ENCODE measurements around the gene CRYGN.

Gene CRYGN

DNA sequence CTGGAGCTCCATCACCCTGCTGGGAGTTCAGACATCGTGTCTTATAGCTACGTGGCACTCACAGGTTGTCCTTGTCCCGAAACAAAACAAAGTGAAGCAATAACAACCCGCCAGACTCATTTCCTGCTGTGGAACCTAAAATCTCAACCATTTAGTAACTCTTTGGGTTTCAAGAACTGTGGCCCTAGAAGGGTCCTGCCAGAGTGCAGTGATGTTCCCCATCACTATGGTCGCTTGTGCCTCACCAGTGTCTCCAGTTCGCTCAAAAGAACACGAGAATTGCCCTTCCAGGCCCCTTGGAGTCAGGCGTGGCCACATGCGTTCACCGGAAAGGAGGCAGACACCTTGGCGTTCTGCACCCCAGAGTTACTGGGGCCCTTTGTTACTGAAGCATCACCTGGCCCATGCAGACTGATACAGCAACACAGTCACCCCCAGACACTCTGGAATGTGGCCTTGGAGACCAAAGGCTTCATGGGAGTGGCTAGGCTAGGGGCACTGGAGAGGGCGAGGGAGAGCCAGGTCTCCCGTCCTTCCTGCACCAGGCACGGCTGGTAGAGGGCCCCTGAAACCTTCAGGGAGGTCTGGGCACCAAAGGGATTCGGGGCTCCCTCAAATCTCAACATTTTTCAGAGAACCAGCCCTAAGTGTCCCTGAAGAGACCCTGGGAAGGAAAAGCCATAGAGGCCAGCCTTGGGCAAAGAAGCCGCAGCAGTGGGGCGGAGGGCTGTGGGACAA lies 908 bp downstream of the CRYGN start:
- DNase-seq (ENCODE audit: low spot score) = no peak

- no peak for DNase-seq (ENCODE audit: low spot score)
Observed at GRCh38 chr7:151437866-151438516, 1.9 kb downstream of the CRYGN start.

DNA sequence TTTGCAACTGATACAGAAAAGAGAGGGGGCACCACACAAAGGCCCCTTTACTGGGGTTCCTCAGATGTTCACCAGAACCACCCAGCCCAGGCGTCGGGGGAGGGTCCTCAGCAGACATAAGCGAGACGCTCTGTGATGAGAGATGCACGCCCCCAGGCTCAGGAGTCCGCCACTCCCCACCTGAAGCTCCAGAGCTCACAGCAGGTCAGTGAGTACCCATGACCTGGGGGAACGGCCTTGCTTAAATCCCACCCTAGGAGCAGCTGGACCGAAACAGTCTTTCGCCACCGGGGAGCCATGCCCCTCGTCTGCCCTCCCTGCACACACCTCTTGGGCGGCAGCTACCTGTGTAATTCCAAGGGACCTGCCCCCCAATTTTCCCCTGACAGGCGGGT lies 2.8 kb downstream of the CRYGN start:
- no peak for DNase-seq (ENCODE audit: low spot score)

DNA sequence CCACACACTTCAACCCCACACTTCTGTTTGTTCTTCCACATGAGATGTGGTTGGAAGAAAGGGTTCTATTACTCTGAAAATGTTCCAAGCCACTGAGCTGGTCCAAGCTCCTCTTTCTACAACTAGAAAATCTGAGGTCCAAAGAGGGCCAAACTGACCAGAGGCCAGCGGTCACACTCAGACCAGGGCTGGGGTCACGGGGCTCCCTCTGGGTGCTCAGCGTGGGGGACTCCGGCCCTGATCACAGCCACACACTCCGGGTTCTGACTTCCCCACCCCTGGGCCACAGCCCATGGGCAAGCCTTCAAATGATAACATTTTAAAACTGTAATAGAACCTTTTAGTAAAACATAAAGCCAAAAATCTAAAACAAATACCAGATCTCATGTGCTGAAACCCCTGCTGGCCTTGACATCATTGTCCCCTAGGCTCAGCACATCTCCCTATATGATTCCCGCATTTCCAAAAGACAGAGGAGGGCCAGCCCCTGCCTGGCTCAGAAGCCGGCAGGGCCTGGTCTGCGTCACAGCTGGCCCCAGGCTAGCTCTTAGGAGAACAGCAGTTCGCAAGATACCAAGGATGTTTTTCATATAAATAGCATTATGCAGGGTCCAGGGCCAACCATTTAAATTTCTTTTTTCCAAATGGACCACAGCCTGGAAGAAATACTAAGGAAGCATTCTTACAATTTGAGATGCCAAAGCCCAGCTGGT lies 3.3 kb downstream of the CRYGN start:
- no peak for DNase-seq (ENCODE audit: low spot score)

- DNase-seq (ENCODE audit: low spot score) = no peak
Observed at GRCh38 chr7:151435971-151436370, 4.0 kb downstream of the CRYGN start.

- DNase-seq (ENCODE audit: low spot score) = no peak
Observed at GRCh38 chr7:151435103-151435916, 4.6 kb downstream of the CRYGN start.

- DNase-seq (ENCODE audit: low spot score) = no peak
Observed at GRCh38 chr7:151434549-151434948, 5.4 kb downstream of the CRYGN start.

DNA sequence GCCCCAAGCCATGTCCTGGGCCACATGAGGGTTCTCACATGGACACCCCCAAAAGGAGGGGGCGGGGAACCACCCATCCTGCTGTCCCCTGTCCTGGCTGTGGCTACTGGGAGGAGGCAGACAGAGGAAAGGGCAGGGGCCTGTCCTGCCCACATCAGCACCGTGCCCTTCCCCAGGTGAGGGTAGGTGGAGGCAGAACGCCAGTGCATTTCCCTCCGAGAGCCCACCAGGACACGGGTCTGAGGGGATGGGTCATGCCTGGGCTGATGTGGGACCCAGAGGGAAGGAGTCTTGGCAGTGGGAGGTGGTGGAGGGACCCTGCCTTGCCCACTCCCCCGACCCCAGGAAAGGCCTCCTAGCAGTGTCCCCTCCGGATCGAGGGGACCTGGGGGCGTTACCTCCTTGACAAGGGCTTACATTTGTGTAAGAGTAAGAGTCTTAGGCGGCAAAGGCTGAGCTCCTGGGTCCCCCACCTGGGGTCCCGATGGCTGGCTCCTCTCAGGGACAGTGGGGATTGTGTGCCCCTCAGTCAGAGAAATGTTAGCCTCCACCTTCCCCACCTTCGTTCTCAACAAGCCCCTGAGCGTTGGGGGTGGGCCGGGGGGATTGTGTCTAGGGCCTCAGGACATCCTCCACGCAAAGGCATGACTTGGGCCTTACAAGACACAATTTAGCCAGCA lies 6.1 kb downstream of the CRYGN start:
- no peak for DNase-seq (ENCODE audit: low spot score)

- no peak for DNase-seq (ENCODE audit: low spot score)
Observed at GRCh38 chr7:151432658-151433521, 7.1 kb downstream of the CRYGN start.

DNA sequence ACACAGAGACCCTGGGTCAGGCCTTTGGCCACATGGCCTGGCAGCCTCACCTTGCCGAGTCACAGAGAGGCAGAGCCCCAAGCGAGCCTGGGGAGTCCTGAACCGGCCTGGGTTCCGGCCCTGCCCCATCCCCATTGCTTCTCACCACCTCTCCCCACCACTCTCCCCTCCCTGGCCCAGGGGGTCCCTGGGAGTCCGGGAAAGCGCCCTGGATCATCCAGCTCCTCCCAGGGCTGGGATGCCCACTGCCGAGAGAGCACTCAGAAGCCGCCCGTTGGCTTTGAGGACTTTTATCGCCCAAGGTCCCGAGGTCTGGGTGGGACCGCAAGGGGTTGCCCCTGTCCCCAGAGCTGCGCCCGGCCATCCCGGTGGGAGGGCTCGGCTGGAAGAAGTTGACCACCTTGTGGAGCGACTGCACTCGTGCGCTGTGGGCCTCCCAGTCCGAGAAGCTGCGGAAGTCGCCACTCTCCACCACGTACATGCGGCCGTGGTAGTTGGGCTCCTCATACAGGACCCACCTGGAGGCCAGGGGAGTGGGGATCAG lies 8.1 kb downstream of the CRYGN start:
- DNase-seq (ENCODE audit: low spot score) = no peak

DNA sequence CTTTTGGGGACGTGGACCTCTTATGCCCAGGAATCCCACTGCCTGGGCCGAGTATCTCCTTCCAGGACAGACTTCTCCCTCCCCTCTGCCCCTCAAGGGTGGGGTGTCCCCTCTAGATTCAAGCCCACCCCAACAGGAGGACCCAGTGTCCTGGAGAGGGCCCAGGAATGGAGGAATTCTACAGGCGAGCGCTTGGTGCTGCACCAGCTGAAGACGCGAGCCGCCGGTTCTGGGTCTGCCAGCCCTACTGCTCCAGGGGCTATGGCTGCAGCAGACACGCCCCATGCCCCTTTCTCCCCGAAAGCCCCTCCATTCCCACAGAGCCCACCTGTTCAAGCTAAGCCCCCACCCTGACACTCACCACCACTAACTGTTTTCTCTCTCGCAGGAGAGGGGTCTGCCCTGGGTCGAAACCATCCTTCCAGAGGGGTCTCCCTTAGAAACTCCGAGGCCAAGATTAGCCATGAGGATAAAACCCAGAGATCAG lies 8.6 kb downstream of the CRYGN start:
- DNase-seq (ENCODE audit: low spot score) = no peak

DNA sequence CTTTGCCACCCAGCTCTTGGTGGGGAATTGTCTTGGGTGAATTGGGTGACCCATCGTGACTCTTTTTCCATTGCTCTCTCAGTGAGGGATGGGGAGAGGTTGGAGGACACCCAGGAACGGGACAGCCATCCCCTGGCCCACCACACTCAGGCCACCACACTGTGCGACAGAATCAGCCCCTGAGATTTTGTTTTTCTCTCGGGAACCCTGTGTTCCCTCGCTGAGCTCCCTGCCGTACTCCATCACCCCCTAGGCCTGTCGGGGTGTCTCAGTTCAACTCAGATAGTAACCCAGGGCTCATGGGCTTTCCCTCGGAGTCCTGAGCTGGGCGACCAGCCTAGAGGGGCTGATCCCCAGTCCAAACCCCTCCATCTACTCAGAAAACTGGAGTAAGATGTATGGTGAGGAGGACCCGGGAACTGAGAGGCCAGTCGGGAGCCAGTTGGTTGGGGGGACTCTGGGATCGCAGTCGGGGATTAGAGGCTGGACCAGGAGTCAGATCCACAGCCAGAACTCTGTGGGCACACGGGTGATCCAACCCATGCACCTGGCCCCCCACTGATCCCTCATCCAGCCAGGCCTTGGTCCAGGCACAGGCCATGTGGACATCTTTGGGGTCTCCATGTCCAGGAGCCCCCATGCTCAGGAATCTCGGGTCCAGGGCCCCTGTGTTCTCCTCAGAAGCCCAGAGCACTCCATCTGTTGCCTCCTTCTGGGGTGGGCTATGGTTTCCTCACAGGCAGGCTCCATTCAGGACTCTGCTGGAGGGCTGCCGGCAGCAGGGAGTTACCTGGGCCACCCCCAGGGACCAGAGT lies 9.3 kb downstream of the CRYGN start:
- no peak for DNase-seq (ENCODE audit: low spot score)

DNA sequence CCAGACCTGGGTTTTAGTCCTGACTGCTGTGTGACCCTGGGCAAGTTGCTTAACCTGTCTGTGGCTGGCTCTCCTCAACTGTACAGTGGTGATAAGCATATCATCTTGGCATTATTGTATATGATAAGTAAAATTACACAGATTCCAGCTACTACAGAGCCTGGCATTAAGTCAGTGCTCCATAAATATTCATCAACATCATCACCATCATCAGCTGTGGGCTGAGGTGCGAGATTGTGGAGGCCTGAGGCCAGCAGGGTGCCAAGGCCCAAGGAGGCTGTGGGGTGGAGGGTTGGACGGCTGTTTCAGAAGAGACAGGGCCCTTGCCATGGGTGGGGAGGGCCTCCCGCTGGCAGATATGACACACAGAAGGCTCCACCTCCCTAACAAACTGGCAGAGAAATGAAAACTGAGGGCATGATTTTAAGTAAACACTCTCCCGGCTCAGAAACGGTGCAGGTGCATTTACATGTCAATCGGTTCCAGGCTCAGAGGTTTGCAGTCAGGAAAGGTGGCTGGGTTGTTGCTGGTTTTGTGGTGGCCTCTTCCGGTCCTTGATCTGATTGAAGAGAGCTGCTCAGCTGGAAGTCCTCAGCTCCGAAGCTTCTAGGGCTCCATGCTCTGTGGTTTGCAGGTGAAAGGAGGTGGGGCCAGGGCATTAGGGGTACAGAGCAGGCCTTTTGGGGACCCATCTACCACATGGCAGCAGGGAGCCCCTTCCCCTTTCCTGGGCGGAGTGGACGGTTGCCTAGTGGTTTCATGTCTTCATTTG lies 10.2 kb downstream of the CRYGN start:
- DNase-seq (ENCODE audit: low spot score) = no peak

DNA sequence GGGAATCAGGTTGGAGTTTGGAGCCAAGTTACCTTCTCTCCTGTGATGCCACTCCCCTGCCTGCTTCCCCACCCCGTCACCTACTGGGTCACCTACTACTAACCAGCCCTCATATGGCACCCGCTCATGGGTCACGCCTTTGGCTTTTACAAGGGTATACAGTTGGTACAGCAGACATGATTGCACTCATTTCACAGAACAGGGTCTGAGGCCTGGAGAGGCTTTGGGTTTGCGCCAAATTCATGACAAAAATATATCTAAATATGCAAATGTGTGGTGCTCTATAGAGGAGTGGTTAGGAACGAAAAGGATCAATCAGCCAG lies 10.7 kb downstream of the CRYGN start:
- no peak for DNase-seq (ENCODE audit: low spot score)

DNA sequence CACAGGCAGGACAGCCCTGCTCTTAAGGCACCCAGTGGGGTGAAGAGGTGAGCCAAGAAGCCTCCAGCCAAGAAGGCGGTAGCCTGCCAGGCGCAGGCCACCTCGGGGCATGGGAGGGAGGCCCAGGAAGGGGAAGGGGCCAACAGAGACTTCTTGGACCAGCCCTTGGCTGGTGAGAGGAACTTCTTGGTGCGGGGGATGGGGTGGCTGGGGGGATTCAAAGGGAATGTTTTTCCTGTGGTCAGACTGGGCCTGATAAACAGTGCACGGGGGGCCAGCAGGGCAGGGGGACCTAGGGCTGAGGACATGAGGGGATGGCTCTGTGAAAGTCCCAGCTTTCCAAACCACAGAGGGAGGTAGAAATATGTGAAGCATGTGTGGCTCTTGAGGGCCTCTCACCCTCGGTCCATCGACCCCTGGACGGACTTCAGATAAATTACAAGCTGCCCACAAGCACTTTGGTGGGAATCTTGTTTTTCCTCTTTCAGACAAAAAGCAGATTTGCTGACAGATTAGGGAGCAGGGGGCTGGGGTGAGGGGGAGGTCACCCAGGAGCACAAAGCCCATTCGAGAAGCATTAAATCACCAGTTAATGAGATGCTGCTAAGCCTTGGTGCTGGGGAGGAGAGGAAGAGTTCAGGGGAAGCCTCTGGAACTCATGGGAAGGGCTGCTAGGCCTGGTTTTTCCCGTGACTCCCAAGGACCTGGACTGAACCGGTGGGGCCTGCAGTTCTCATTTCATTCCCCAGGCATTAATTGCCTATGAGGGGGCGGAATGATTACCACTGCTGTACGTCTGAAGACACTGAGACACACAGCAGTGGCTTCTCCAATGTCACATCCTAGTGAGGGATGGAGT lies 11.3 kb downstream of the CRYGN start:
- peak; percentile 48 for DNase-seq (ENCODE audit: low spot score)

- no peak for DNase-seq (ENCODE audit: low spot score)
Observed at GRCh38 chr7:151427705-151428377, 12.1 kb downstream of the CRYGN start.
